ENCODE data around the gene GCN1.
"Not testable (repeated sequence)": the region's sequence is repeated elsewhere in the genome, so short reads cannot be mapped to it uniquely, and the experiment has no call there.

GCN1 gene, protein sequence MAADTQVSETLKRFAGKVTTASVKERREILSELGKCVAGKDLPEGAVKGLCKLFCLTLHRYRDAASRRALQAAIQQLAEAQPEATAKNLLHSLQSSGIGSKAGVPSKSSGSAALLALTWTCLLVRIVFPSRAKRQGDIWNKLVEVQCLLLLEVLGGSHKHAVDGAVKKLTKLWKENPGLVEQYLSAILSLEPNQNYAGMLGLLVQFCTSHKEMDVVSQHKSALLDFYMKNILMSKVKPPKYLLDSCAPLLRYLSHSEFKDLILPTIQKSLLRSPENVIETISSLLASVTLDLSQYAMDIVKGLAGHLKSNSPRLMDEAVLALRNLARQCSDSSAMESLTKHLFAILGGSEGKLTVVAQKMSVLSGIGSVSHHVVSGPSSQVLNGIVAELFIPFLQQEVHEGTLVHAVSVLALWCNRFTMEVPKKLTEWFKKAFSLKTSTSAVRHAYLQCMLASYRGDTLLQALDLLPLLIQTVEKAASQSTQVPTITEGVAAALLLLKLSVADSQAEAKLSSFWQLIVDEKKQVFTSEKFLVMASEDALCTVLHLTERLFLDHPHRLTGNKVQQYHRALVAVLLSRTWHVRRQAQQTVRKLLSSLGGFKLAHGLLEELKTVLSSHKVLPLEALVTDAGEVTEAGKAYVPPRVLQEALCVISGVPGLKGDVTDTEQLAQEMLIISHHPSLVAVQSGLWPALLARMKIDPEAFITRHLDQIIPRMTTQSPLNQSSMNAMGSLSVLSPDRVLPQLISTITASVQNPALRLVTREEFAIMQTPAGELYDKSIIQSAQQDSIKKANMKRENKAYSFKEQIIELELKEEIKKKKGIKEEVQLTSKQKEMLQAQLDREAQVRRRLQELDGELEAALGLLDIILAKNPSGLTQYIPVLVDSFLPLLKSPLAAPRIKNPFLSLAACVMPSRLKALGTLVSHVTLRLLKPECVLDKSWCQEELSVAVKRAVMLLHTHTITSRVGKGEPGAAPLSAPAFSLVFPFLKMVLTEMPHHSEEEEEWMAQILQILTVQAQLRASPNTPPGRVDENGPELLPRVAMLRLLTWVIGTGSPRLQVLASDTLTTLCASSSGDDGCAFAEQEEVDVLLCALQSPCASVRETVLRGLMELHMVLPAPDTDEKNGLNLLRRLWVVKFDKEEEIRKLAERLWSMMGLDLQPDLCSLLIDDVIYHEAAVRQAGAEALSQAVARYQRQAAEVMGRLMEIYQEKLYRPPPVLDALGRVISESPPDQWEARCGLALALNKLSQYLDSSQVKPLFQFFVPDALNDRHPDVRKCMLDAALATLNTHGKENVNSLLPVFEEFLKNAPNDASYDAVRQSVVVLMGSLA (N-terminal part only)

DNA sequence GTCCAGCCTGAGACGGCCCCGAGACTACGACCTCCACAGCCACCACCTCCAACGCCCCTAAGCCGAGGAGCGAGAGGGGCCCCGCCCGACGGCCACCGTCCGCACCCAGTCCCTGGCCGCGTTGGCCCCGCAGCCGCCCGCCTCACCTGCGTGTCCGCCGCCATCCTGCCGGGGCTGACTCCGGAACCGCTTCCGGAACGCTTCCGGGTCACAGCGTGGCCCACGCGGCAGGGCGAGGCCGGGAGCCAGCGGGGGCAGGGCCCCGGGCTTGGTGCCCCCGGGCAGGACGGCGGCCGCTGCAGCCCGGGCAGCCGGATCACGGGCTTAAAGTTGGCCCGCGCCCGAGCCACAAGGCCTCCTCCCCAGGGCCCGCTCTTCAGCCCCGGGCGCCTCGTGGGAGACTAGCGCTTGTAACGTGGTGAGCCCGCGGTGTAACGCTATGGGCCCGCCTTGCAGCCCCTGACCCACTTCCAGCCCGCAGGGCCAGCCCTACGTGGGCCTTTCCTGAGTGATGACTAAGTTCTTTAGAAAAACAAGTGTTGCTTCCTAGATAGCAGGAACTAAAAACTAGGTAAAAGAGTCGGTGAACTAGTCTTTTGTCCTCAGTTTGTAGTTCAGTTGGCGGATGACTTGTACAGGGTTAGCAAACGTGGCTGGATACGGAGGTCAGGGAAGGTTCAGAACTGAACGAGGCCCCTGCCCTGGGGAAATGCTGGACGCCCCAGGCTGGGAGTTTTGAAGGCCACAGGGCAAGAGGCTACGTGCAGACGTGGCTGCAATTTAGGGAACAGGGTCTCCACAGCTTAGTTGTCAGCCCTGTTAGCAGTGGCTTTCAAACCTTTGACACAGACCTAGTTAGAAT lies at the start of gene GCN1:
GCN1 (minus strand) TSS at position 182 of the 862 bp plus-strand sequence; CDS start at position 164, 18 bp downstream.
- peak; percentile 24 to 55 for DNase-seq

DNA sequence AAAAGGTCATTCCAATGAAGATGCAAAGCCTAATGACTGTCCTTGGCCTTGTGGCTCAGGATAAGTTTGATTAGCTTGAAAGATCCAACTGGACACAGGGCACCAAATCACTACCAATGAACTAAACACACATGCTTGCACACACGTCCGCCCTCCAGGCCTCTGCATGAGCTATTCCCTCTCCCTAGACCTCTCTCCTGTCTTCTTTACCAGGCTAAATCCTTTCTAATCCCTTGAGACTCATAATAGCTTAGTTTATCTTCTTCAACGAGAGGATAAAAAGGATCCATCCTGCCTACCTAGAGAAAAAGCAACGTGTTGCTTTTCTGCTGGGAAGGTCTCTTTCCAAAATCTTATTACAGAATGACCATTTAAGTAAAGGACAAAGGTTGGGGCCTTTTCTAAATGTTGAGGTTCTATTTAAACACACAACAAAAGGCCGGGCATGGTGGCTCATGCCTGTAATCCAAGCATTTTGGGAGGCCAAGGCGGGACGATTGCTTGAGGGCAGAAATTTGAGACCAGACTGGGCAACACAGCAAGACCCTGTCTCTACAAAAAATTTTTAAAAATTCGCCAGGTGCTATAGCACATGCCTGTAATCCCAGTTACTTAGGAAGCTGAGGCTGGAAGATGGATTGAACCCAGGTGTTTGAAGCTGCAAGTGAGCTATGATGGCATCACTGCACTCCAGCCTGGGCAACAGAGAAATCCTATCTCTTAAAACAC lies 48.6 kb upstream of the GCN1 start:
- DNase-seq: peak; percentile 64 to 92

DNA sequence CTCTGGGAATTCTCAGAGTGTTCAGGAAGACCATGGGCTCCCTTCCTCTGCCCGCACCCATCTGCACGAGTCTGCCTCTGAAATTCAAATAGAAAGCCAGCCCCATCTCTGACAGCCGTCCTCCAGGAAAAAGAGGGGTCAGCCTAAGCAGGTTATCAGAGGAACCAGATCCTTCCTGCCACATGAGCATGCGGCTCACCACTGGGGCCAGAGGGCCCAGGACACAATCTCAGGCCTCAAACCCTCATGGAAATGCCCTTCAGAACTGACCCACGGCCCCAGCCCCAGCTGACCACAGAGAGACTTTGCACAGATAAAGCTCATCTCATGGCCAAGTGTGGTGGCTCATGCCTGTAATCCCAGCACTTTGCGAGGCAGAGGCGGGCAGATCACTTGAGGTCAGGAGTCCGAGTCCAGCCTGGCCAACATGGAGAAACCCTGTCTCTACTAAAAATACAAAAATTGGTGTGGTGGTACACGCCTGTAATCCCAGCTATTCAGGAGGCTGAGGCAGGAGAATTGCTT lies 47.8 kb upstream of the GCN1 start:
- no peak for DNase-seq

DNA sequence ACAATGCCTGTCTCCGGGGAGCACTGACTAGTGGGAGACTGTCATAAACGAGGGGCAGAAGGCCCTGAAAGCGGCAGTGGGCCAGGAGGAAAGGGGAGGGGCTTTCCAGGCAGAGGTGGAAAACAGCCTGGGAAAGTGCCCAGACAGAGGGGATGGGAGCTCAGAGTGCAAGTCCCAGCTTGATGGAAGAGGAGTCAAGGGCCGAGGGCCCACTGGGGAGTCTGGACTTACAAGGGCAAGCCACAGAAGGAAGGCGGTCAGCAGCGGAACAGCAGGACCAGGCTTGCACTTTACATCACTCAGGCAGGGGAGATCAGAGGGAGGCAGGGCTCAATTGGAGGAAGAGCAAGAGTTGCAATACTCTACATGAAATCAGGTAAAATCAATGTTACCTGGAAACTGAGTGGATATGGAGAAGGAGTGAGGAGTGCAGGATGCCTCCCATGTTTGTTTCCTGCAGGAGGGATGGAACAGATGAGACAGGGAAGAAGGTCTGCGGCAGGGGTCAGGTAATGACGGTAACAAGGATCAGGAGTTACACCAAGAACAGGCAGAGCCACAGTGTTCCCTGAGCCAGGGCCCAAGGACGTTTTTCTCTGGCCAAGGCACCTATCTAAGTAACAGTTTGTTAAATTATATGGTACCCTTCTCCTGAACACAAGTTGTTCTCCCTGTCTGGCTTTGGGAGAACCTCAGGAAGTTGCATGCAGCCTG lies 47.2 kb upstream of the GCN1 start:
- peak in 1 of 2 experiments; percentile 6 for DNase-seq

DNA sequence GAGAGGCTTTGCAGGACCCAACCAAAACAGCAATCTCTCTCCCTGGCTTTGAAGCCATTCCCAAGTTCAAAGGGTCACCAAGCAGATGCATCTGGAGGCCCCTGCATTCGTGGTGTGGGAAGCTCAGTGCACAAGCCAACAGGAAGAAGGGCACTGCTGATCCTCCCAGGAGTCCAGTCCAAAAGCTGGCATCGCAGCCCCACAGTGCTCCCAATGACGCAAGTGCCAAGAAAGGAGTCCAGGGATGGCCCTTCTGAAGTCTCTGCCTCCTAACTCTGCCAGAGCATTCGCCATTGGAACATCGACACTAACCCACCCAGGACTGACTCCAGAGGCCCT lies 45.9 kb upstream of the GCN1 start:
- no peak for DNase-seq

DNA sequence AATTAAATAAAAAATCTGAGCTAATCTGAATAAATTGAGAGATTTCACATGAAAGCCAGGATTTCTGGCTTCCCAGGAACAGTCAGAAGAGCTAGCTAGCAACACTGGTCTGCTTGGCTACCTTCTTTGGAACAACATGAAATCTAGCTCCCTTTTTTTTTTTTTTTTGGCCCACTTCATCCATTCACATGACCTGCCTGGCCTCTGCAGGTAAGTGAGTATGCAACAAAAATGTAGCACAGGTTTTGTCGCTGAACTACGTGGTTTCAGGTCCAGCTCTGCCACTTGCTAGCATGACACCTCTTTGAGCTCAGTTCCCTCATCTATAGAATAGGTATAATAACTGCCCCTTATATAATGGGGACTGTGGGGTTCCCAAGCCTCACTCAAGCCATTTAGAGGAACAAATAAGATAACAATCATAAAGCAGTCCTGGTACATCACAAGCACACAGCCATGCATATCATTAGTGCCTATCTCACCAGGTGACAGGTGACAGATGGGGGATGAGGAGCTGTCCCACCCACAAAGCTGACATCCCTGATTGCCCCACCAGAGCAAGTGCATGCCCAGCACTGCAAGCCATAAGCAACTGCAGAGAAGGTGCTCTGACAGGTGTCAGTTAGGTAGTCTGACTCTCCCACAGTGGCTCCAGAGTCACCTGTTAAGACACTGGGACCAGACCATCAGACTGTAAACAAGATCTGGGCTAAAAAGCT lies 45.4 kb upstream of the GCN1 start:
- no peak for DNase-seq

DNA sequence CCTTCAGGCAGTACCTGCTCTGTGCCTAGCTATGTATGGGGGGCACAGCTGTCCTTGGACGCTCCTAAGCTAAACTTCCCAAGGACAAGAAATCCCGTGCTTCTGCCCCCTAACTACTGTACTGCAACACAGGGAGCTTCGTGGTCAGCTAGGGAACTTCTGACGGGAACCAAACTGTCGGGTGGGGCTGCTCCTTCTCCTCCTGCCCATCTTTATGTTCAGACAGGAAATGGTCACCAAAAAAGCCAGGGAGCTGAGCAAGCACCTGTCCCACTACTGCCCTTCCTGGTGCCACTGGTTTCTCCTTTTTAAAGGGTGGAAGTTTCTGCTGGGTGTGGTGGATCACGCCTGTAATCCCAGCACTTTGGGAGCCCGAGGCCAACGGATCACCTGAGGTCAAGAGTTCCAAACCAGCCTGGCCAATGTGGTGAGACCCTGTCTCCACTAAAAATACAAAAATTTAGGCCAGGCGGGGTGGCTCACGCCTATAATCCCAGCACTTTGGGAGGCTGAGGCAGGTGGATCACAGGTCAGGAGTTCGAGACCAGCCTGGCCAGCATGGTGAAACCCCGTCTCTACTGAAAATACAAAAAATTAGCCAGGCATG lies 44.4 kb upstream of the GCN1 start:
- no peak for DNase-seq

DNA sequence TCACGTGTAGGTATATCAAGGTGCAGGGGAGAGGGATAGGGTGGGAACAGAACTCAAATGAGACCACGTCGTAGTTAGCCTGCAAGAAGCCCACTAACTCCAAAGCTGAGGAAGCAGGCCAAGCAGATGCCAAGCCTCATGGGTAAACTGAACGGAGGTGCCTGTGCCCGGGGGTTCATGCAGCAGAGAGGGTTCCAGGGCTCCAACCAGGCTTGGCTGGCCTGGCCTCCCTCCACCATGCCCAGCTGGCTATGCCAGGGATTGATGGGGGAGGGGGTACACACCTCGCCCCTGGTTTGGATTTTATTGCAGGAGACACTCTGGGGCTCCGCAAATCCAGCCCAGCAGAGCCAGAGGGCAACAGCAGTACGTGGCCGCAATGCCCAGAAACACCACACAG lies 43.7 kb upstream of the GCN1 start:
- no peak for DNase-seq

DNA sequence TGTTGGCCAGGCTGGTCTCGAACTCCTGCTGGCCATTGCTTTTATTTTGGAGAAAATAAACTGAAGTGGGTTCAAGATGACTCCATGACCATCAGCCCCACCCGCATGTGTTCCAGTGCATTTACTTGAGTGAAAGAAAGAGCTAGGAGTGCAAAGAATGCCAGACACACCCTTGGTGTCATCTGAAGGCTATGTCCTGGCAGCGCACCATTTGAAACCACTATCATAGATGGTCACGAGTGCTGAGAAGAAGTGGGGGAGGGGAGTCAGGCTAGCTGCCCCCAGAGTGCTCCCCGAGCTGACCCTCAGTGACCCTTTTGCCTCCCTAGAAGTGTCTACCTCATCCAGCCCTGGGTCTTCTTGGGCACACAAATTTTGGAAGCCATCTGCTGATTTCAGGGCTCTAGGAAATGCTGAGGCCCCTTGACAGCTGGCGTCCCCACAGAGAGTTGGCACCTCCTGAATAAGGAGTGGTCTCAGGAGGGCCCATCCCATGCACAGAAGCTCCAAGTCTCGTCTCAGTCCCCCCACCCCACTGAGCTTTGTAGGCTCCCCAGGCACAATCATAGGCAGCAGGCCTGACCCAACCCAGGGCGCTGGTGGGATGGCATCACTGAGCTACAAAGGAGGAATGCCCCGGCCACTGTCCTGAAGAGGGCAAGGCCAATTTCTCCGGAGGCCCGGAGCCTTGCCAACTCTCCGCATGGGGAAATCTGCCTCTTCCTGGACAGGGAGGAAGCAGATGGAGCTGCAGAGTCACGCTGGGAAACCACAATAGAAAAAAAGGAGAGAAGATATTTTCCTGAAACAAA lies 43.1 kb upstream of the GCN1 start:
- DNase-seq: peak in 1 of 2 experiments; percentile 55

DNA sequence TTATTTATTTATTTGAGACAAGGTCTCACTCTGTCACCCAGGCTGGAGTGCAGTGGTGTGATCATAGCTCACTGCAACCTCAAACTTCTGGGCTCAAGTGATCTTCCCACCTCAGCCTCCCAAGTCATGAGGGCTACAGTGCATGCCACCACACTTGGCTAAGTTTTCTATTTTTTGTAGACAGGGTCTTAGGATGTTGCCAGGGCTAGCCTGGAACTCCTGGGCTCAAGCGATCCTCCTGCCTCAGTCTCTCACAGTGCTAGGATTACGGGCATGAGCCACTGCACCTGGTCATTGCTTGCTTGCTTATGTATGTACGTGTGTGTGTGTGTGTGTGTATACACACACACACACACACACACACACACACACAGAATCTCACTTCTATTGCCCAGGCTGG lies 42.3 kb upstream of the GCN1 start:
- not testable (repeated sequence) for DNase-seq

DNA sequence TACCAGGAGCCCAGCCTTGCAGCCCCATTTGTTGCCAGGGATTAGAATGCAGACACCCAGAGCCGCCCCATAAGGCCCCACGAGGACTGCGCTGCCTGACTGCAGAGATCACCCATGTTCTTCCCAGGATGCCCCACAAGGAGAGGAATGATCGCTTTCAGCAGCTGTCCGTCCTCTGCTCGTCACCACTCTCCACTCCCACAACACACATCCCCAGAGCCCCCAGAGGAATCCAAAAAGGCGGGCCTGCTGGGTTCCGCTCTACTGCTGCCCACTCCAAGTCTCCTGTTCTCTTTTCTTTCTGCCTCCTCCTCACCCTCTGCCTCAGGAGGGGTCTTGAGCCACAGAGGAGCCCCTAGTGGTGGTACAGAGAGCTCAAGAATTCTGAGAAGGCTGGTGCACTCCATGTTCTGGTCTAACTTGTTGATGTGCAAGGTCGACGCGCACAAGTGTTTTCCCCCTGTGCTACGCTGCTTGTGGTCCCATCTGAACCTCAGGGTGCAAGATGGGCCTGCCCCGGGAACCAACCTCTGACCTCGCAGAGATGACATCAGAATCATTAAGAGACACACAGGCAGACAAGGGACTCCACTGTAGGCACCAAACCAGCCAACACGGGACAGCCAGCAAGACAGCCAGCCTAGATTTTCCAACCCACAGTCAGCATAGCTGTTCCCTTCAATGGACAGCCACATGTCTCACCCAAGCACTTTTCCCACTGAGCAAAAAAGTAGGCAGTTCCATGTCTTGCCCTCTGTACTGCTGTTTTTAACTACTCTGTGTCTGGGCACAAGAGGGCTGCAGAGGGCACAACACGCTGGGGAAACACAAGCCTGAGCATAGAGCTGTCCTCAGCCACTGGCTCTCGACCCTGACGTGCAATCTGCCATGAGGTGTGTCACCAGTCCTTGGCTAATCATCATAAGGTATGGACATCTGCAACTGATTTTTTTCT lies 41.1 kb upstream of the GCN1 start:
- DNase-seq: peak in 1 of 2 experiments; percentile 9

DNA sequence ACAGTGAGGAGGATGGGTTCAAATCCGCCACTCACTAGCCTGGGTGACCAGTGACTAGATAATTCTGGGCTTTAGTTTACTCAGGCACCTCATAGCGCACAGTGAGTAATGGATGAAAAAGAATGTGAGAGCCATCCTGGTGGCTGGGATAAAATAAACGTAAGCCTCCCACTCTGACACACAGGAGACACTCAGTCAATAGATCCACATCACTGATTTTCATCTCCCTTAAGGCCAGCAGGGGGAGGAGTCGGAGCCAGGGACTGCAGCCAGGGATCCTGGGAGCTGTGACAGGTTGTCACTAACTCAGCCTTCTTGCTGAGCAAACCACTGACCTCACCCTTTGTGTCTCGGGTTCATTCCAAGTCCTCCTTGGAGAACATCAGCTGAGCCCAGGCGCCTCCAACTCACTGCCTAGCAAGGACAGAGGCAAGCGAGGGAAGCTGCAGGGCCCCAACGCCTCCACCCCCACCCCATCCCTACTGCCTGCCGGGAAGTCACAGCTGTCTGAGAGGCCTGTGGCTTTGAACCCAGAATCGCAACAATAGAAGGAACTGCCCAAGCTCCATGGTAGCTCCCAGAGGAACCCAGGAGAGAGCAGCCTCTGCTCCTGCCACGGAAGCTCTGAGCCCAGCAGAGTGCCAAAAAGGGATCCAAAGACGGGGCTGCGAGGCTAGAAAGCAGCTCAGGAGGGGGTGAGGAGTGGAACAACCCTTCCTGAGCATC lies 40.3 kb upstream of the GCN1 start:
- DNase-seq: peak in 1 of 2 experiments; percentile 57

DNA sequence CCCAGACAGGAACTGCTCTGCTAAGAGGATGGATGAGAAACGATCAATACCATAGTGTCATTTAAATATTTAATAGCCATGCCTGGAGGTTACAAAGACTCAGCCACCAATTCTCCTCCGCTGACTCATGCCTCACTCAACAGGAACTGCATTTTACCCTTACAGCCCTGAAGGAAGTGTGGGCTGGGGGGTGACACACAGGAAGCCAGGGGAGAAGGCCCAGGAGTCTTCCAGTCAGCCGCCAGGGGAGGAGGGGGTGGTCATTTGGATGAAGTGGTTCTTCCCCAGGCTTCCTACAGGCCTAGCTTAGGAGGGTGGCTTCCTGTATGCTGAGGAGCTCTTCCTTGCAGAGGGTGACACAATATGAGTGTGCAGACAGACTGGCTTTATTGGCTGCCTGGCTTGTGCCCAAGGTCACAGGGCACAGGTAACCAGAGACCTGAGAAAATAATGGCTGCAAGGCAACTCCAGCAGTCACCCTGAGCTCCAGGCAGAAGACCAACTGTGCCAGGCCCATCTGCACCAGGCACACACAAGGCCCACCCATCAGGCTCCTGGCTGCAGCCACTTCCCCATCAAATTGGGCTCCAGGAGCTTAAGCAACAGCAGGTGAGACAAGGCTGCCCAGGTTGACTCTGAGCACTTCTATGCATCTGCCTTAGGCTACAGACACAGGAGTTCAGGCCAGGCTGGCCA lies 36.9 kb upstream of the GCN1 start:
- no peak for DNase-seq

DNA sequence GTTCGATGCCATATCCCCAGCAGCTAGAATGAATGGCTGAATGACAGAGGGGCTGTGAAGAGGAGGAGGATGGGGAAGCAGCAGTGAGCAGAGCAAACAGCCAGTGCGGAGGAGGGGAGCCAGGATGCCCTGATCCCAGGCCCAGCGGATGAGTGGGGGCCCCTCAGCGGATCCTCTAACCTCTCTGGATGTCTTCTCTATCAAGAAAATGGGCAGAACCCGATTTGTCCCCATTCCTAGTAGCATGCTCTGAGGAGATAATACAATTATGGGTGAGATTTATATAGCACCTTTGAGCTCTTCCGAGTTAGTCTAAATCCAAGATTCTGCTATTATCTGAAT lies 36.4 kb upstream of the GCN1 start:
- DNase-seq: no peak

DNA sequence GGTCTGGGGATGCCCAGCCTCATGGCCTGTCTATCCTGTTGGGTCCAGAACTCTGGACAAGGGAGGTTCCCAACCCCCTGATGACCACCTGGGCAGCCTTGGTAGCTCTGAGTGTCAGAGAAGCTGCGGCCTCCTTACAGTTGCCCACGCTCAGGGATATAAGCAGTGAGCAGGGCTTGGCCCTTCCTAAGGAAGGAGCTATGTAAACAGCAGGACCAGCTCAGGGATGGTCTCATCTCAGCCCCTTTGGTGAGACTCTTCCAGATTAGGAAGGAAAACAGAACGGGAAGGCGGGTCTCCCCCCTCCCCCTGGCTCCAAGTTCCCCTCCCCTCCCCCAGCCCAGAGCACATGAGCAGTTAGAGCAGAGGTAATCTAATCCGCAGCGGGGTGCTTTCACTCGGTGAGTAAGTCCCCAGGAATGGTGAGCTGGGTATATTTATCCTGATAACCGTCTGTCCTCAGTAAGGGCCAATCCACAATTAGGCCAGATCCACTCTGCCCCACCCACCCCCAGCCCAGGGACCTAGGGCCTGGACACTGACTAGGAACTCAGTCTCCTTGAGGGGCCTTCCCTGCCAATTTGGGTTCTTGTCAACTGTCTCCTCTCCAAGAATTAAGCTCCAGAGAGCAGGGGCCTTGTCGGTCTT lies 35.9 kb upstream of the GCN1 start:
- peak; percentile 65 to 87 for DNase-seq
